SK-N-SH (cell line): Measurements from ENCODE around the gene PHETA2. TPM values are rescaled to one million over a fixed set of nuclear protein-coding genes. Genes with fewer than 3 reads are reported as not detected.

Experiments used
- CTCF ChIA-PET: fragments of 300-600, 350-600 bp; formaldehyde crosslinking; extraction: SDS; loops from one replicate; lab custom pipeline; 2021; lab: Yijun Ruan, JAX
- POLR2A ChIA-PET: fragments of 350-600 bp; sonication (Branson Sonifier 250); formaldehyde crosslinking; extraction: SDS; loops from one replicate; lab custom pipeline; 2020; ENCODE audit warnings: antibody characterized with exemption, inconsistent platforms; lab: Yijun Ruan, JAX
- DNase-seq: peaks from one replicate; pipeline ENCODE4 v3.0.0; 2012
- H2AFZ ChIP-seq: fragments of 200-600 bp; sonication (generic); 2 replicates; pipeline ENCODE4 v1.8.1; 2016; ENCODE audit warnings: antibody characterized with exemption, mild to moderate bottlenecking, low read depth
- H3F3A ChIP-seq: fragments of 200-600 bp; sonication (generic); replicated peaks from 2 replicates; pipeline ENCODE3; 2016; ENCODE audit warnings: antibody characterized with exemption, mild to moderate bottlenecking; ENCODE audit not compliant: insufficient read depth
- H3K27ac ChIP-seq, 2 experiments: fragments of 200-500 bp in 1 of 2; fragments of 200-600 bp in 1 of 2; sonication (Bioruptor generic) in 1 of 2; sonication (generic), shearing (Covaris generic) in 1 of 2; 2 replicates each; pipeline versions ENCODE4 v1.5.1 to v1.6.1; 2014 to 2016; ENCODE audit warnings: low read depth in 2 of 2, inconsistent platforms in 1 of 2, low read length in 1 of 2, mild to moderate bottlenecking in 1 of 2, mixed read lengths in 1 of 2
- H3K27me3 ChIP-seq: fragments of 200-600 bp; sonication (generic), shearing (Covaris generic); 2 replicates; pipeline ENCODE4 v1.6.1; 2016; ENCODE audit warnings: mixed run types; ENCODE audit not compliant: insufficient read depth
- H3K36me3 ChIP-seq, 2 experiments: fragments of 200-500 bp in 1 of 2; fragments of 200-600 bp in 1 of 2; sonication (Bioruptor generic) in 1 of 2; sonication (generic) in 1 of 2; replicated peaks in 1 of 2; 2 replicates each; pipeline versions ENCODE3 to v1.5.1; 2014 to 2016; ENCODE audit warnings: low read length in 1 of 2, mild to moderate bottlenecking in 1 of 2; ENCODE audit not compliant: insufficient read depth in 2 of 2, control insufficient read depth in 1 of 2
- H3K4me1 ChIP-seq, 2 experiments: fragments of 200-500 bp in 1 of 2; fragments of 200-600 bp in 1 of 2; sonication (Bioruptor generic) in 1 of 2; sonication (generic), shearing (Covaris generic) in 1 of 2; 2 replicates each; pipeline versions ENCODE4 v1.5.1 to v1.6.1; 2014 to 2016; ENCODE audit warnings: low read depth in 1 of 2, low read length in 1 of 2, mixed run types in 1 of 2; ENCODE audit not compliant: insufficient read depth in 2 of 2, control insufficient read depth in 1 of 2
- H3K4me2 ChIP-seq: fragments of 200-600 bp; sonication (generic), shearing (Covaris generic); 2 replicates; pipeline ENCODE4 v1.6.1; 2017; ENCODE audit warnings: mixed run types
- H3K4me3 ChIP-seq, 2 experiments: fragments of 200-500 bp in 1 of 2; fragments of 200-600 bp in 1 of 2; sonication (Bioruptor generic) in 1 of 2; sonication (generic), shearing (Covaris generic) in 1 of 2; 2 replicates each; pipeline versions ENCODE4 v1.5.1 to v1.8.1; 2014 to 2016; ENCODE audit warnings: low read depth in 2 of 2, inconsistent platforms in 1 of 2, low read length in 1 of 2, mild to moderate bottlenecking in 1 of 2, mixed read lengths in 1 of 2, moderate library complexity in 1 of 2
- H3K79me2 ChIP-seq: fragments of 200-600 bp; sonication (generic); 2 replicates; pipeline ENCODE4 v1.8.1; 2017; ENCODE audit warnings: mild to moderate bottlenecking; ENCODE audit not compliant: insufficient read depth
- H3K9ac ChIP-seq: fragments of 200-600 bp; sonication (generic); 2 replicates; pipeline ENCODE4 v1.6.1; 2017; ENCODE audit warnings: mixed run types
- H3K9me2 ChIP-seq: fragments of 200-600 bp; sonication (generic); 2 replicates; pipeline ENCODE4 v1.6.1; 2017; ENCODE audit warnings: mixed run types
- H3K9me3 ChIP-seq: fragments of 200-600 bp; sonication (generic); 2 replicates; pipeline ENCODE4 v1.6.1; 2017; ENCODE audit warnings: mixed run types, mild to moderate bottlenecking, moderate library complexity
- H4K20me1 ChIP-seq: fragments of 200-600 bp; sonication (generic); 2 replicates; pipeline ENCODE4 v1.6.1; 2017; ENCODE audit warnings: mild to moderate bottlenecking, mixed run types; ENCODE audit not compliant: insufficient read depth
- CHD2 ChIP-seq: fragments of 150-350 bp; IDR thresholded peaks from 2 replicates; pipeline ENCODE4 v1.6.1; 2018; ENCODE audit warnings: low read length; ENCODE audit not compliant: partially characterized antibody
- ELF1 ChIP-seq: IDR thresholded peaks from 2 replicates; pipeline ENCODE4 v1.4.0; 2012
- EP300 ChIP-seq, 2 experiments: IDR thresholded peaks; 2 replicates each; pipeline versions ENCODE4 v1.4.0 to v1.6.1; 2012; ENCODE audit warnings: borderline replicate concordance in 1 of 2, low read depth in 1 of 2, low read length in 1 of 2
- EZH2phosphoT487 ChIP-seq: fragments of 200-600 bp; sonication (generic); IDR thresholded peaks from 2 replicates; pipeline ENCODE4 v1.6.1; 2017; ENCODE audit warnings: low read depth, mixed run types, mild to moderate bottlenecking, antibody characterized with exemption, moderate library complexity, borderline replicate concordance
- FOSL2 ChIP-seq: IDR thresholded peaks from 2 replicates; pipeline ENCODE4 v1.4.0; 2012; ENCODE audit warnings: low read depth, mild to moderate bottlenecking, moderate library complexity, borderline replicate concordance
- FOXJ3 ChIP-seq: sonication (generic); formaldehyde crosslinking; IDR thresholded peaks from 2 replicates; pipeline ENCODE4 v1.5.1; 2020; ENCODE audit warnings: mild to moderate bottlenecking, missing genetic modification reagents
- FOXM1 ChIP-seq: IDR thresholded peaks from 2 replicates; pipeline ENCODE4 v1.4.0; 2012; ENCODE audit warnings: low read depth, mild to moderate bottlenecking
- GABPA ChIP-seq: IDR thresholded peaks from 2 replicates; pipeline ENCODE4 v1.4.0; 2012; ENCODE audit warnings: low read depth, mild to moderate bottlenecking
- MEF2A ChIP-seq: IDR thresholded peaks from 2 replicates; pipeline ENCODE4 v1.4.0; 2012; ENCODE audit warnings: low read depth, borderline replicate concordance
- MXI1 ChIP-seq: IDR thresholded peaks from 2 replicates; pipeline ENCODE4 v1.6.1; 2012; ENCODE audit warnings: mild to moderate bottlenecking, low read depth, low read length, improper control_type of control experiment
- NRF1 ChIP-seq: IDR thresholded peaks from 2 replicates; pipeline ENCODE4 v1.6.1; 2012; ENCODE audit warnings: low read depth, mild to moderate bottlenecking, low read length
- POLR2AphosphoS5 ChIP-seq: IDR thresholded peaks from 2 replicates; pipeline ENCODE4 v1.6.1; 2012; ENCODE audit warnings: low read depth, low read length
- RAD21 ChIP-seq: IDR thresholded peaks from 2 replicates; pipeline ENCODE4 v1.6.1; 2012; ENCODE audit warnings: mild to moderate bottlenecking, low read length
- RCOR1 ChIP-seq: fragments of 150-350 bp; IDR thresholded peaks from 2 replicates; pipeline ENCODE4 v1.6.1; 2017; ENCODE audit warnings: antibody characterized with exemption, low read length
- WGBS: methylation state at CpG from one replicate; pipeline ENCODE4 v1.1.6; 2017; ENCODE audit warnings: low lambda C conversion rate; 5-methylcytosine and 5-hydroxymethylcytosine counted together
- polyA plus RNA-seq, 3 experiments: library from polyadenylated mRNA; depleted of rRNA; stranded (reverse); fragments of >200 nt; gene quantifications; 2 replicates each; pipeline ENCODE4 v1.2.3, GENCODE V29; 2012
- TF ChIP-seq, protein P1 (sequence below): IDR thresholded peaks from 2 replicates; pipeline ENCODE4; 2012
- TF ChIP-seq, protein P2 (sequence below): IDR thresholded peaks from 2 replicates; pipeline ENCODE4 v1.4.0; 2012; ENCODE audit warnings: low read depth
- TF ChIP-seq, protein P3 (sequence below): IDR thresholded peaks from 2 replicates; pipeline ENCODE4 v1.4.0; 2012; ENCODE audit warnings: low read depth, borderline replicate concordance
- TF ChIP-seq, protein P4 (sequence below): IDR thresholded peaks from 2 replicates; pipeline ENCODE4 v1.4.0; 2012; ENCODE audit warnings: low read depth, borderline replicate concordance
- TF ChIP-seq, protein P5 (sequence below): IDR thresholded peaks from 2 replicates; pipeline ENCODE4 v1.6.1; 2012; ENCODE audit warnings: mild to moderate bottlenecking, low read depth, low read length, moderate library complexity

PHETA2 gene
- polyA plus RNA-seq, 1 of the 3 experiments (the other 2 are of a cell fraction) = 0.05 TPM

DNA sequence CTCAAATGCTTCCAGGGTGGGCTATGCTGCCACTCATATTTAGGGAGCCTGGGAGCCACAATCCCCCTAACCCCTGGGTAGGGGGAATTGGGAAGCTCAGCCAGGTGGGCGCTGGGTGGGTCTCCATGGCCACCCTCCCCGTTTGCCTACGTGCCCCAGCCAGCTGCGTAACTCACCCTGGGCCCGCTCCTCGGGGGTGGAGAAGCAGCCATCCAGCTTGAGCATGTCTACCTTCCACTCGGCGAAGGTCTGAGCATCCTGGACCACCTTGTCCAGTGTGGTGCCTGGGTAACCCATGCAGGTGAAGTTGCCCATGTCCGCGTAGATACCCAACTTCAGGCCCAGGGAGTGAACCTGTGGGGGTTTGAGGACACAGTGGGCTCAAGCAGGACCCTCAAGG lies 7.1 kb upstream of the PHETA2 start:
- DNase-seq = no peak
- CTCF ChIA-PET = no interaction called here
- H3K9me2 ChIP-seq = no peaks in the 10 kb centered on the region
- no peak overlapping the region for H3K4me2 ChIP-seq
- no peaks in the 10 kb centered on the region for H3K36me3 ChIP-seq
- no peaks in the 10 kb centered on the region for H4K20me1 ChIP-seq
- H3K79me2 ChIP-seq = no peaks in the 10 kb centered on the region
- H3K9me3 ChIP-seq = no peaks in the 10 kb centered on the region
- peaks cover 8% of the 10 kb centered on the region in 2 experiments; a peak in 2 of 4 replicates for H3K4me1 ChIP-seq
- H3F3A ChIP-seq = no peaks in the 10 kb centered on the region
- no peaks in the 10 kb centered on the region for H3K27me3 ChIP-seq
- no peak overlapping the region for H3K9ac ChIP-seq
- no CpG with 5 or more reads among the region's 10 CpGs for WGBS
- no peak overlapping the region for H3K4me3 ChIP-seq
- POLR2A ChIA-PET = no interaction called here
- TF ChIP-seq EP300 (IDR thresholded peaks at IDR 0.05; ENCODE audit: borderline replicate concordance in 1 of 2, low read depth in 1 of 2, low read length in 1 of 2) (no peak), POLR2AphosphoS5 (no peak), RCOR1 (no peak), FOXM1 (no peak), FOSL2 (no peak), NRF1 (no peak), CHD2 (no peak), RAD21 (no peak), MEF2A (no peak), ELF1 (no peak), FOXJ3 (CRISPR knock-in tag) (no peak)
- TF ChIP-seq, protein P1, sequence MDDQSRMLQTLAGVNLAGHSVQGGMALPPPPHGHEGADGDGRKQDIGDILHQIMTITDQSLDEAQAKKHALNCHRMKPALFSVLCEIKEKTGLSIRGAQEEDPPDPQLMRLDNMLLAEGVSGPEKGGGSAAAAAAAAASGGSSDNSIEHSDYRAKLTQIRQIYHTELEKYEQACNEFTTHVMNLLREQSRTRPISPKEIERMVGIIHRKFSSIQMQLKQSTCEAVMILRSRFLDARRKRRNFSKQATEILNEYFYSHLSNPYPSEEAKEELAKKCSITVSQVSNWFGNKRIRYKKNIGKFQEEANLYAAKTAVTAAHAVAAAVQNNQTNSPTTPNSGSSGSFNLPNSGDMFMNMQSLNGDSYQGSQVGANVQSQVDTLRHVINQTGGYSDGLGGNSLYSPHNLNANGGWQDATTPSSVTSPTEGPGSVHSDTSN = no peak
- TF ChIP-seq, protein P2, sequence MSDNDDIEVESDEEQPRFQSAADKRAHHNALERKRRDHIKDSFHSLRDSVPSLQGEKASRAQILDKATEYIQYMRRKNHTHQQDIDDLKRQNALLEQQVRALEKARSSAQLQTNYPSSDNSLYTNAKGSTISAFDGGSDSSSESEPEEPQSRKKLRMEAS = no peak
- no peak overlapping the region for H2AFZ ChIP-seq
- H3K27ac ChIP-seq = no peak overlapping the region

DNA sequence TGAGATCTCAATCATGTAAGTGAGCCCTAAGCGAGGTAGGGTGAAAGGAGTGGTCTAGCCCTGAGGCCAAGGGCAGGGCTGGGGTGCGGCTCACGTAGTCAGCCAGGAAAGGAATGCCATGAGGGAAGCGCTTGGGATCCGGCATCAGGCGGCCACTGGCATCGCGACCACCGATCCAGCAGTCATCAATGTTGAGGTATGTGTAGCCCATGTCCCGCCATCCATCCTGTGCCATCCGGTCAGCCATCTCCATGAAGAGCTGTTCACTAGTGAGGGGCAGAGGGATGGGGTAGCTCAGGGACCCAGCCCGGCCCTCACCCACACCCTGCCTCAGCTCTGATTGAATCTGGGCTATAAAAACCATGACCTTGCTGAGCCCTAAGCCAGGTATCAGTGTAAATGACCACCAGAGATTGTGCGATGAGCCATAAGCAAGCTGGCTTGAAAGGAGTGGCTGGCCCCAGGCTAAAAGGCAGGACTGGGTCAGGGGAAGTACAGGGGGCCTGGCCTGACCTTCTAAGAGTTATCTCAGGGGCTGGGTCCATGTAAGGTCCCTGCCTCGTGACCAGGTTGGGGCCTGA lies 6.3 kb upstream of the PHETA2 start:
- no peak overlapping the region for H2AFZ ChIP-seq
- no peak overlapping the region for H3K4me3 ChIP-seq
- no peak overlapping the region for H3K9ac ChIP-seq
- no peaks in the 10 kb centered on the region for H3F3A ChIP-seq
- H3K4me2 ChIP-seq = no peak overlapping the region
- no peaks in the 10 kb centered on the region for H3K36me3 ChIP-seq
- H3K79me2 ChIP-seq = no peaks in the 10 kb centered on the region
- no peaks in the 10 kb centered on the region for H4K20me1 ChIP-seq
- no peaks in the 10 kb centered on the region for H3K27me3 ChIP-seq
- H3K27ac ChIP-seq = no peak overlapping the region
- POLR2A ChIA-PET = no interaction called here
- WGBS = 67% methylated on average over 3 of the region's 14 CpGs
- H3K4me1 ChIP-seq = peaks cover 8% of the 10 kb centered on the region in 2 experiments; a peak in 2 of 4 replicates
- CTCF ChIA-PET = no interaction called here
- no peaks in the 10 kb centered on the region for H3K9me3 ChIP-seq
- no peak for DNase-seq
- no peaks in the 10 kb centered on the region for H3K9me2 ChIP-seq
- TF ChIP-seq, protein P1 = no peak
- no peak for TF ChIP-seq MEF2A
- TF ChIP-seq, protein P3, sequence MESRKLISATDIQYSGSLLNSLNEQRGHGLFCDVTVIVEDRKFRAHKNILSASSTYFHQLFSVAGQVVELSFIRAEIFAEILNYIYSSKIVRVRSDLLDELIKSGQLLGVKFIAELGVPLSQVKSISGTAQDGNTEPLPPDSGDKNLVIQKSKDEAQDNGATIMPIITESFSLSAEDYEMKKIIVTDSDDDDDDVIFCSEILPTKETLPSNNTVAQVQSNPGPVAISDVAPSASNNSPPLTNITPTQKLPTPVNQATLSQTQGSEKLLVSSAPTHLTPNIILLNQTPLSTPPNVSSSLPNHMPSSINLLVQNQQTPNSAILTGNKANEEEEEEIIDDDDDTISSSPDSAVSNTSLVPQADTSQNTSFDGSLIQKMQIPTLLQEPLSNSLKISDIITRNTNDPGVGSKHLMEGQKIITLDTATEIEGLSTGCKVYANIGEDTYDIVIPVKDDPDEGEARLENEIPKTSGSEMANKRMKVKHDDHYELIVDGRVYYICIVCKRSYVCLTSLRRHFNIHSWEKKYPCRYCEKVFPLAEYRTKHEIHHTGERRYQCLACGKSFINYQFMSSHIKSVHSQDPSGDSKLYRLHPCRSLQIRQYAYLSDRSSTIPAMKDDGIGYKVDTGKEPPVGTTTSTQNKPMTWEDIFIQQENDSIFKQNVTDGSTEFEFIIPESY = no peak
- TF ChIP-seq EZH2phosphoT487 = no peak
- TF ChIP-seq, protein P4, sequence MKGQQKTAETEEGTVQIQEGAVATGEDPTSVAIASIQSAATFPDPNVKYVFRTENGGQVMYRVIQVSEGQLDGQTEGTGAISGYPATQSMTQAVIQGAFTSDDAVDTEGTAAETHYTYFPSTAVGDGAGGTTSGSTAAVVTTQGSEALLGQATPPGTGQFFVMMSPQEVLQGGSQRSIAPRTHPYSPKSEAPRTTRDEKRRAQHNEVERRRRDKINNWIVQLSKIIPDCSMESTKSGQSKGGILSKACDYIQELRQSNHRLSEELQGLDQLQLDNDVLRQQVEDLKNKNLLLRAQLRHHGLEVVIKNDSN = no peak
- TF ChIP-seq, protein P5, sequence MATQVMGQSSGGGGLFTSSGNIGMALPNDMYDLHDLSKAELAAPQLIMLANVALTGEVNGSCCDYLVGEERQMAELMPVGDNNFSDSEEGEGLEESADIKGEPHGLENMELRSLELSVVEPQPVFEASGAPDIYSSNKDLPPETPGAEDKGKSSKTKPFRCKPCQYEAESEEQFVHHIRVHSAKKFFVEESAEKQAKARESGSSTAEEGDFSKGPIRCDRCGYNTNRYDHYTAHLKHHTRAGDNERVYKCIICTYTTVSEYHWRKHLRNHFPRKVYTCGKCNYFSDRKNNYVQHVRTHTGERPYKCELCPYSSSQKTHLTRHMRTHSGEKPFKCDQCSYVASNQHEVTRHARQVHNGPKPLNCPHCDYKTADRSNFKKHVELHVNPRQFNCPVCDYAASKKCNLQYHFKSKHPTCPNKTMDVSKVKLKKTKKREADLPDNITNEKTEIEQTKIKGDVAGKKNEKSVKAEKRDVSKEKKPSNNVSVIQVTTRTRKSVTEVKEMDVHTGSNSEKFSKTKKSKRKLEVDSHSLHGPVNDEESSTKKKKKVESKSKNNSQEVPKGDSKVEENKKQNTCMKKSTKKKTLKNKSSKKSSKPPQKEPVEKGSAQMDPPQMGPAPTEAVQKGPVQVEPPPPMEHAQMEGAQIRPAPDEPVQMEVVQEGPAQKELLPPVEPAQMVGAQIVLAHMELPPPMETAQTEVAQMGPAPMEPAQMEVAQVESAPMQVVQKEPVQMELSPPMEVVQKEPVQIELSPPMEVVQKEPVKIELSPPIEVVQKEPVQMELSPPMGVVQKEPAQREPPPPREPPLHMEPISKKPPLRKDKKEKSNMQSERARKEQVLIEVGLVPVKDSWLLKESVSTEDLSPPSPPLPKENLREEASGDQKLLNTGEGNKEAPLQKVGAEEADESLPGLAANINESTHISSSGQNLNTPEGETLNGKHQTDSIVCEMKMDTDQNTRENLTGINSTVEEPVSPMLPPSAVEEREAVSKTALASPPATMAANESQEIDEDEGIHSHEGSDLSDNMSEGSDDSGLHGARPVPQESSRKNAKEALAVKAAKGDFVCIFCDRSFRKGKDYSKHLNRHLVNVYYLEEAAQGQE = no peak
- TF ChIP-seq, protein P2 = no peak
- no peak for TF ChIP-seq MXI1
- TF ChIP-seq GABPA = no peak
